NB4 (cell line): Measurements from ENCODE around the gene TPBGL.

ENCODE experiments used
- POLR2A ChIP-seq: IDR thresholded peaks from 2 replicates; pipeline ENCODE4 v1.6.1; 2011; ENCODE audit warnings: mild to moderate bottlenecking; ENCODE audit not compliant: insufficient read length; ENCODE audit errors: extremely low read depth
- TF ChIP-seq, protein P1 (sequence below): IDR thresholded peaks from one replicate; pipeline ENCODE4 v1.5.1; 2012; ENCODE audit warnings: low read depth, low read length

DNA sequence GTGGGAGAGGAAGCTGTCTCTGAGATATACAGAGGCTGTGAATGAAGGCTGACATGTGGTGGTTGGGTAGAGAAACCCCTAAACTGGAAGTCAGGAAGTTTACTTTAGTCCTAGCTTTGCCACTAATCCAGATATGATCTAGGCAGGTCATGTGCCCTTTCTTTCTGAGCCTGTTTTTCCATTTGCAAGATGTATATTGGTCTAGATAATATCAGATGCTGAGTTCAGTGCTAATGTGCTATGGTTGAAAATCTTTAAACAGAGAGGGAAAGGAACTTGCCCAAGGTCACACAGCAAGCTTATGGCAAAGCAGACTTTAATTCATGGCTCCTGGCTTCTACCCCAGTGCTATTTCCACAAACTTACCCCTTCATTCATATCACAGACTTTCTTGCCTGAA is 25.7 kb upstream of the TPBGL start:
- TF ChIP-seq, protein P1, sequence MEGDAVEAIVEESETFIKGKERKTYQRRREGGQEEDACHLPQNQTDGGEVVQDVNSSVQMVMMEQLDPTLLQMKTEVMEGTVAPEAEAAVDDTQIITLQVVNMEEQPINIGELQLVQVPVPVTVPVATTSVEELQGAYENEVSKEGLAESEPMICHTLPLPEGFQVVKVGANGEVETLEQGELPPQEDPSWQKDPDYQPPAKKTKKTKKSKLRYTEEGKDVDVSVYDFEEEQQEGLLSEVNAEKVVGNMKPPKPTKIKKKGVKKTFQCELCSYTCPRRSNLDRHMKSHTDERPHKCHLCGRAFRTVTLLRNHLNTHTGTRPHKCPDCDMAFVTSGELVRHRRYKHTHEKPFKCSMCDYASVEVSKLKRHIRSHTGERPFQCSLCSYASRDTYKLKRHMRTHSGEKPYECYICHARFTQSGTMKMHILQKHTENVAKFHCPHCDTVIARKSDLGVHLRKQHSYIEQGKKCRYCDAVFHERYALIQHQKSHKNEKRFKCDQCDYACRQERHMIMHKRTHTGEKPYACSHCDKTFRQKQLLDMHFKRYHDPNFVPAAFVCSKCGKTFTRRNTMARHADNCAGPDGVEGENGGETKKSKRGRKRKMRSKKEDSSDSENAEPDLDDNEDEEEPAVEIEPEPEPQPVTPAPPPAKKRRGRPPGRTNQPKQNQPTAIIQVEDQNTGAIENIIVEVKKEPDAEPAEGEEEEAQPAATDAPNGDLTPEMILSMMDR = no peak
- TF ChIP-seq POLR2A = no peak
